OCI-LY7 (cell line): Measurements from ENCODE around the gene ELMO1. TPM values are rescaled to one million over a fixed set of nuclear protein-coding genes. Genes with fewer than 3 reads are reported as not detected.

ENCODE experiments used
- BruUV-seq: library from RNA; stranded (reverse); fragments of 400-500 nt; replicated peaks from 2 replicates; lab custom pipeline; 2021; lab: Mats Ljungman, UMichigan
- CTCF ChIA-PET: fragments of 300-600 bp; sonication (Branson Sonifier 250); formaldehyde crosslinking; loops from one replicate; lab custom pipeline; 2022; ENCODE audit warnings: antibody characterized with exemption; ENCODE audit not compliant: unreplicated experiment; lab: Charles Lee
- POLR2A ChIA-PET: fragments of 300-600 bp; sonication (Branson Sonifier 250); formaldehyde crosslinking; loops from one replicate; lab custom pipeline; 2022; ENCODE audit warnings: antibody characterized with exemption; lab: Charles Lee
- DNase-seq: peaks from one replicate; pipeline ENCODE4 v3.0.0-alpha.2; 2015; ENCODE audit warnings: low spot score
- H2AFZ ChIP-seq: fragments of 200-600 bp; sonication (generic), shearing (Covaris generic); 2 replicates; pipeline ENCODE4 v1.6.1; 2014; ENCODE audit warnings: mild to moderate bottlenecking, antibody characterized with exemption, low read length, moderate library complexity
- H3K27ac ChIP-seq: fragments of 200-600 bp; sonication (generic); 2 replicates; pipeline ENCODE4 v1.5.1; 2014; ENCODE audit warnings: mixed run types, low read depth, mild to moderate bottlenecking, moderate library complexity, low read length, inconsistent platforms; ENCODE audit not compliant: poor library complexity, severe bottlenecking
- H3K36me3 ChIP-seq: fragments of 200-600 bp; sonication (generic); 2 replicates; pipeline ENCODE4 v1.6.1; 2014; ENCODE audit warnings: mild to moderate bottlenecking, antibody characterized with exemption, low read length, moderate library complexity, mixed read lengths; ENCODE audit not compliant: insufficient read depth
- H3K4me1 ChIP-seq: fragments of 200-600 bp; sonication (generic); 2 replicates; pipeline ENCODE4 v1.5.1; 2014; ENCODE audit warnings: mild to moderate bottlenecking, low read length; ENCODE audit not compliant: insufficient read depth, poor library complexity, severe bottlenecking
- H3K4me2 ChIP-seq: fragments of 200-600 bp; sonication (generic); 2 replicates; pipeline ENCODE4 v1.6.1; 2014; ENCODE audit warnings: mild to moderate bottlenecking, low read length
- H3K4me3 ChIP-seq: fragments of 200-600 bp; sonication (generic); 2 replicates; pipeline ENCODE4 v1.5.1; 2014; ENCODE audit warnings: mild to moderate bottlenecking, low read depth, low read length; ENCODE audit not compliant: poor library complexity, severe bottlenecking
- H3K79me2 ChIP-seq: fragments of 200-600 bp; sonication (generic); 2 replicates; pipeline ENCODE4 v1.6.1; 2016; ENCODE audit warnings: low read depth, mild to moderate bottlenecking, low read length, moderate library complexity, mixed read lengths; ENCODE audit not compliant: insufficient read depth
- H3K9me2 ChIP-seq: fragments of 200-600 bp; sonication (generic); 2 replicates; pipeline ENCODE4 v1.6.1; 2016; ENCODE audit warnings: mild to moderate bottlenecking, low read length, mixed read lengths; ENCODE audit not compliant: insufficient read depth
- H3K9me3 ChIP-seq: fragments of 200-600 bp; sonication (generic); 2 replicates; pipeline ENCODE4 v1.6.1; 2014; ENCODE audit warnings: mild to moderate bottlenecking, mixed run types, low read length, mixed read lengths
- H4K20me1 ChIP-seq: fragments of 200-600 bp; sonication (generic); 2 replicates; pipeline ENCODE4 v1.6.1; 2014; ENCODE audit warnings: mild to moderate bottlenecking, antibody characterized with exemption, low read length, moderate library complexity, mixed read lengths; ENCODE audit not compliant: insufficient read depth
- EZH2phosphoT487 ChIP-seq: fragments of 200-600 bp; sonication (generic); IDR thresholded peaks from 2 replicates; pipeline ENCODE4 v1.6.1; 2018; ENCODE audit warnings: low read depth, borderline replicate concordance, mild to moderate bottlenecking, mixed run types, antibody characterized with exemption, low read length, moderate library complexity, mixed read lengths
- intact Hi-C: fragments of 100-400 bp; cut with micrococcal nuclease; formaldehyde crosslinking; loops from one replicate; pipeline ENCODE4 v1.10.0; 2022; ENCODE audit not compliant: unreplicated experiment
- total RNA-seq, 2 experiments: library from RNA; depleted of rRNA in 1 of 2; stranded (reverse); fragments of >200 nt in 1 of 2; shearing (Covaris generic) in 1 of 2; gene quantifications; 2 replicates each; pipeline ENCODE4 v1.2.3, GENCODE V29; 2014 to 2022
- TF ChIP-seq, protein P1 (sequence below): fragments of 200-600 bp; sonication (generic); conservative IDR thresholded peaks from 2 replicates; pipeline ENCODE4 v1.5.1; 2014; ENCODE audit warnings: mild to moderate bottlenecking, antibody characterized with exemption, low read length, moderate library complexity, mixed read lengths

Gene ELMO1
- total RNA-seq, 2 experiments from 2014 or later = 101 to 103 TPM

DNA sequence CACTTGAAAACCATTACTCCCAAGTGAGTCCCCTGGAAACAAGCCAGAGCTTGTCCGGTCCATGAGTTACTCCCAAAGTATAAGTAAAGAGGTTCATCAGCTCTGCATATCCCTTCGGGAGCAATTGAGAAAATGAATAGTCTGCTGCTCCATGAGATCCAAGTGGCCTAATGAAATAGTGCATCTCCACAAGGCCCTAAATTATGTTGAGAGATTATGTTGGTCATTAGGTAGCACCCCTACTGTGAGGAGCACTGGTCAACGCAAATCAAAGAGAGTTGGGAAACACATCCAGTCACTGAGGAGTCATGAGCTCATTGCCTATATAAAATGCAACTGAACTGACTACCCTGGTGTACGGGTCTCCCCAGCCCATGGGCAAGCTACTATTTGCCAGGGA lies 518.9 kb downstream of the ELMO1 start:
- ChIA-PET CTCF (interaction anchor here (0.5 kb wide), 1 partner anchor 260 kb away, joined by 3 read pairs; no protein-coding TSS in a partner anchor), POLR2A (interaction anchor here (0.9 to 1.5 kb wide), 2 partner anchors 13 to 28 kb away, joined by 3 to 5 read pairs; no protein-coding TSS in a partner anchor)
- H3K36me3 ChIP-seq = no peaks in the 10 kb centered on the region

GRCh38 chr7:36928718-36929117 lies 519.9 kb downstream of the ELMO1 start:
- Histone ChIP-seq H3K27ac (no peak overlapping the region), H3K9me3 (no peaks in the 10 kb centered on the region), H3K4me2 (no peak overlapping the region), H3K36me3 (no peaks in the 10 kb centered on the region), H3K4me1 (no peaks in the 10 kb centered on the region), H3K9me2 (no peaks in the 10 kb centered on the region), H2AFZ (no peak overlapping the region), H3K4me3 (no peak overlapping the region), H4K20me1 (no peaks in the 10 kb centered on the region), H3K79me2 (no peaks in the 10 kb centered on the region)
- intact Hi-C loops = no loop called here
- DNase-seq = no peak
- no peak for TF ChIP-seq EZH2phosphoT487
- TF ChIP-seq, protein P1, sequence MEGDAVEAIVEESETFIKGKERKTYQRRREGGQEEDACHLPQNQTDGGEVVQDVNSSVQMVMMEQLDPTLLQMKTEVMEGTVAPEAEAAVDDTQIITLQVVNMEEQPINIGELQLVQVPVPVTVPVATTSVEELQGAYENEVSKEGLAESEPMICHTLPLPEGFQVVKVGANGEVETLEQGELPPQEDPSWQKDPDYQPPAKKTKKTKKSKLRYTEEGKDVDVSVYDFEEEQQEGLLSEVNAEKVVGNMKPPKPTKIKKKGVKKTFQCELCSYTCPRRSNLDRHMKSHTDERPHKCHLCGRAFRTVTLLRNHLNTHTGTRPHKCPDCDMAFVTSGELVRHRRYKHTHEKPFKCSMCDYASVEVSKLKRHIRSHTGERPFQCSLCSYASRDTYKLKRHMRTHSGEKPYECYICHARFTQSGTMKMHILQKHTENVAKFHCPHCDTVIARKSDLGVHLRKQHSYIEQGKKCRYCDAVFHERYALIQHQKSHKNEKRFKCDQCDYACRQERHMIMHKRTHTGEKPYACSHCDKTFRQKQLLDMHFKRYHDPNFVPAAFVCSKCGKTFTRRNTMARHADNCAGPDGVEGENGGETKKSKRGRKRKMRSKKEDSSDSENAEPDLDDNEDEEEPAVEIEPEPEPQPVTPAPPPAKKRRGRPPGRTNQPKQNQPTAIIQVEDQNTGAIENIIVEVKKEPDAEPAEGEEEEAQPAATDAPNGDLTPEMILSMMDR = no peak
- POLR2A ChIA-PET = interaction anchor here (0.8 to 1.5 kb wide), 3 partner anchors 14 to 26 kb away, joined by 3 to 5 read pairs (median 3); no protein-coding TSS in a partner anchor
- BruUV-seq = no TSS peak
- CTCF ChIA-PET = interaction anchor here (0.6 kb wide), 1 partner anchor 15 kb away, joined by 3 read pairs; no protein-coding TSS in a partner anchor

More for the DNA sequence above, 518.9 kb downstream of the ELMO1 start:
- no peak for TF ChIP-seq EZH2phosphoT487
- TF ChIP-seq, protein P1 = no peak
- H3K27ac ChIP-seq = no peak overlapping the region
- H4K20me1 ChIP-seq = no peaks in the 10 kb centered on the region
- H3K4me1 ChIP-seq = no peaks in the 10 kb centered on the region
- H3K79me2 ChIP-seq = no peaks in the 10 kb centered on the region
- no peaks in the 10 kb centered on the region for H3K9me3 ChIP-seq
- H3K9me2 ChIP-seq = no peaks in the 10 kb centered on the region
- DNase-seq = no peak
- no peak overlapping the region for H2AFZ ChIP-seq
- intact Hi-C loops = no loop called here
- BruUV-seq = no TSS peak
- no peak overlapping the region for H3K4me2 ChIP-seq
- no peak overlapping the region for H3K4me3 ChIP-seq

DNA sequence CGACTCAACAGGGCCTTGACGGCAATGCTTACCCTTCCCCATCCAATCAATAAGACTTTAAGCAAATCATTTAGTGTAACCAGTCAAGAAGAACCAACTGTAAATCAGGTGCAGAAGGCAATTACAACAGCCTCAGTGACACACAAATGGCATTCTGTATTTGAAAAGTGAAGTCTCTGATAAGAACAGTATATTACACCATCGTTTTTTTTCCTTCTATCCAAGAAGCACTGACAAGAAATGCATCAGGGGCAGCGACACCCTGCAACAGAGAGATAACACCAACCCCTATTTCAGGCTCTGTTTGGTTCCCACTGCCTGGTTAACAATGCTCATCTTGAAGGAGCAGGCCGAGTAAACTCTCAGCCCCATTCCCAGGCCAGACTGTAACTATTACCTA lies 520.4 kb downstream of the ELMO1 start:
- Histone ChIP-seq H2AFZ (no peak overlapping the region), H3K27ac (no peak overlapping the region), H3K79me2 (no peaks in the 10 kb centered on the region), H3K36me3 (no peaks in the 10 kb centered on the region), H3K4me3 (no peak overlapping the region), H4K20me1 (no peaks in the 10 kb centered on the region), H3K4me2 (no peak overlapping the region), H3K4me1 (no peaks in the 10 kb centered on the region), H3K9me3 (no peaks in the 10 kb centered on the region), H3K9me2 (no peaks in the 10 kb centered on the region)
- TF ChIP-seq, protein P1 = no peak
- TF ChIP-seq EZH2phosphoT487 = no peak
- intact Hi-C loops = no loop called here
- no peak for DNase-seq
- ChIA-PET CTCF (interaction anchor here (0.6 kb wide), 1 partner anchor 15 kb away, joined by 3 read pairs; no protein-coding TSS in a partner anchor), POLR2A (interaction anchor here (0.8 kb wide), 1 partner anchor 22 kb away, joined by 3 read pairs; no protein-coding TSS in a partner anchor)
- BruUV-seq = no TSS peak
